Natural killer cell (primary cell): ENCODE data around the gene NUAK1. TPM values are rescaled to one million over a fixed set of nuclear protein-coding genes. Genes with fewer than 3 reads are reported as not detected.

ENCODE experiments used
- ATAC-seq, 3 donors: fragments of 150-1000 bp in 2 of 3; fragments of 200-7000 bp in 1 of 3; cut with Tn5 transposase; 1 replicate in 1 of 3; 2 replicates in 2 of 3; pipeline ENCODE4 v1.10.0; 2021; ENCODE audit warnings: mild to moderate bottlenecking in 2 of 3, moderate library complexity in 2 of 3
- DNase-seq, 2 donors: peaks; one replicate each; pipeline versions ENCODE4 v3.0.0 to v3.0.0-alpha.2; 2013 to 2021; ENCODE audit warnings: mixed read lengths in 1 of 2
- H3K27ac ChIP-seq: one replicate; pipeline ENCODE4 v1.5.1; 2013; ENCODE audit warnings: mild to moderate bottlenecking, low read length
- H3K27me3 ChIP-seq: one replicate; pipeline ENCODE4 v1.6.1; 2013; ENCODE audit warnings: low read length; ENCODE audit not compliant: control insufficient read depth, insufficient read depth
- H3K36me3 ChIP-seq: one replicate; pipeline ENCODE4 v1.6.1; 2013; ENCODE audit warnings: low read length; ENCODE audit not compliant: control insufficient read depth, insufficient read depth
- H3K4me1 ChIP-seq: one replicate; pipeline ENCODE4 v1.6.1; 2013; ENCODE audit warnings: low read length; ENCODE audit not compliant: control insufficient read depth, insufficient read depth
- H3K4me3 ChIP-seq: one replicate; pipeline ENCODE4 v1.5.1; 2013; ENCODE audit warnings: low read length
- H3K9me3 ChIP-seq: one replicate; pipeline ENCODE4 v1.6.1; 2013; ENCODE audit warnings: low read length; ENCODE audit not compliant: control insufficient read depth, insufficient read depth
- H3K27ac Mint-ChIP-seq, 2 donors: one replicate each; pipeline ENCODE4 v1.8.0; 2022; ENCODE audit warnings: mild to moderate bottlenecking in 2 of 2, mixed read lengths in 2 of 2, moderate library complexity in 1 of 2
- H3K27me3 Mint-ChIP-seq, 2 donors: one replicate each; pipeline ENCODE4 v1.8.0; 2022; ENCODE audit warnings: low read depth in 2 of 2, mixed read lengths in 2 of 2
- H3K36me3 Mint-ChIP-seq: one replicate; pipeline ENCODE4 v1.8.0; 2022; ENCODE audit warnings: mixed read lengths
- H3K4me1 Mint-ChIP-seq, 2 donors: one replicate each; pipeline ENCODE4 v1.8.0; 2022; ENCODE audit warnings: mixed read lengths in 2 of 2
- H3K4me3 Mint-ChIP-seq: one replicate; pipeline ENCODE4 v1.8.0; 2022; ENCODE audit warnings: mild to moderate bottlenecking, moderate library complexity, mixed read lengths
- H3K9me3 Mint-ChIP-seq, 2 donors: one replicate each; pipeline ENCODE4 v1.8.0; 2022; ENCODE audit warnings: mixed read lengths in 2 of 2
- CTCF ChIP-seq: fragments of 200-600 bp; IDR thresholded peaks from one replicate; pipeline ENCODE4 v1.8.0; 2022; ENCODE audit warnings: antibody characterized with exemption
- WGBS: methylation state at CpG from one replicate; pipeline ENCODE4 v1.1.7; 2013; ENCODE audit warnings: missing lambda C conversion rate; ENCODE audit not compliant: insufficient coverage; 5-methylcytosine and 5-hydroxymethylcytosine counted together
- intact Hi-C: fragments of 100-400 bp; cut with micrococcal nuclease; formaldehyde crosslinking; loops from one replicate; pipeline ENCODE4 v1.14.2; 2022
- total RNA-seq, 4 donors: library from RNA; stranded (reverse); fragments of 120-200 nt in 1 of 4; gene quantifications; one replicate each; pipeline versions ENCODE4 v1.2.3 to v1.2.4, GENCODE V29; 2013 to 2022

Gene NUAK1
- total RNA-seq, 3 donors from 2014 or later (not counting 1 experiment from before 2014, with no cell fraction given) = 1.4 to 10.9 (median 3.4) TPM

- H3K27ac Mint-ChIP-seq = peak overlapping the region in 1 of 2 donors; percentile 78
- Histone ChIP-seq H3K36me3 (no peaks in the 10 kb centered on the region), H3K27me3 (no peaks in the 10 kb centered on the region), H3K4me3 (no peak overlapping the region), H3K9me3 (no peaks in the 10 kb centered on the region), H3K4me1 (peaks cover 34% of the 10 kb centered on the region), H3K27ac (no peak overlapping the region)
- H3K36me3 Mint-ChIP-seq = no peaks in the 10 kb centered on the region
- no peak for DNase-seq
- H3K4me3 Mint-ChIP-seq = no peak overlapping the region
- no peaks in the 10 kb centered on the region for H3K9me3 Mint-ChIP-seq
- intact Hi-C loops = no loop called here
- H3K27me3 Mint-ChIP-seq = peaks cover 2 to 26% of the 10 kb centered on the region in 2 donors
- WGBS = 94% methylated on average over 10 of the region's 10 CpGs
- no peak for ATAC-seq
- peaks cover 15 to 21% of the 10 kb centered on the region in 2 donors for H3K4me1 Mint-ChIP-seq
- no peak for TF ChIP-seq CTCF
Measured at GRCh38 chr12:106113824-106114446, 24.8 kb downstream of the NUAK1 start.

GRCh38 chr12:106113446-106113823 is 25.3 kb downstream of the NUAK1 start:
- Mint-ChIP-seq H3K9me3 (no peaks in the 10 kb centered on the region), H3K27ac (peak overlapping the region; percentile 70 to 78), H3K27me3 (peaks cover 2 to 21% of the 10 kb centered on the region in 2 donors), H3K36me3 (no peaks in the 10 kb centered on the region), H3K4me3 (peak overlapping the region; percentile 55), H3K4me1 (peaks cover 15 to 21% of the 10 kb centered on the region in 2 donors)
- no peak for DNase-seq
- no peak for TF ChIP-seq CTCF
- no peaks in the 10 kb centered on the region for H3K9me3 ChIP-seq
- intact Hi-C loops = no loop called here
- H3K27ac ChIP-seq = peak overlapping the region; percentile 37
- H3K4me1 ChIP-seq = peaks cover 34% of the 10 kb centered on the region
- ATAC-seq = peak; percentile 50 to 56 (median 51)
- no peaks in the 10 kb centered on the region for H3K27me3 ChIP-seq
- no peaks in the 10 kb centered on the region for H3K36me3 ChIP-seq
- no peak overlapping the region for H3K4me3 ChIP-seq
- no CpG with 5 or more reads among the region's 1 CpG for WGBS

GRCh38 chr12:106113042-106113441 is 25.7 kb downstream of the NUAK1 start:
- Histone ChIP-seq H3K27ac (peak overlapping the region; percentile 37), H3K4me3 (no peak overlapping the region), H3K9me3 (no peaks in the 10 kb centered on the region), H3K27me3 (no peaks in the 10 kb centered on the region), H3K4me1 (peaks cover 34% of the 10 kb centered on the region), H3K36me3 (no peaks in the 10 kb centered on the region)
- TF ChIP-seq CTCF = no peak
- ATAC-seq (peak; percentile 45 to 73 (median 51)), DNase-seq (peak in 1 of 2 donors; percentile 5)
- Mint-ChIP-seq H3K4me3 (peak overlapping the region; percentile 55), H3K4me1 (peaks cover 15 to 21% of the 10 kb centered on the region in 2 donors), H3K9me3 (no peaks in the 10 kb centered on the region), H3K36me3 (no peaks in the 10 kb centered on the region), H3K27ac (peak overlapping the region; percentile 70 to 78), H3K27me3 (peaks cover 2 to 19% of the 10 kb centered on the region in 2 donors)
- 29% methylated on average over 6 of the region's 6 CpGs for WGBS
- intact Hi-C loops = no loop called here
